ENCODE results near the gene EXOSC10. TPM values are rescaled to one million over a fixed set of nuclear protein-coding genes. Genes with fewer than 3 reads are reported as not detected.
A peak's percentile ranks its signal among the peaks of the same experiment; 100 is the strongest.

EXOSC10 gene
- total and polyA plus RNA-seq, 2 of the 13 experiments (the other 11 are each of a cell fraction or from before 2014, with no cell fraction given) = 48.4 to 67.6 TPM

- intact Hi-C loops (cut with micrococcal nuclease; ENCODE audit: unreplicated experiment) = no loop called here
Observed at GRCh38 chr1:11030865-11031264, 68.8 kb downstream of the EXOSC10 start.

GRCh38 chr1:11028018-11028417 is 71.7 kb downstream of the EXOSC10 start:
- no peaks in the 10 kb centered on the region for H3K9me3 ChIP-seq (ENCODE audit: low read length)
- H2AFZ ChIP-seq (ENCODE audit: low read length) = no peak overlapping the region
- H3K4me3 ChIP-seq (replicated peaks in 1 of 3; ENCODE audit: insufficient read depth in 1 of 3, low read depth in 2 of 3, low read length in 3 of 3) = no peak overlapping the region
- no peak for TF ChIP-seq ERF (CRISPR knock-in tag; IDR thresholded peaks at IDR 0.05)
- TF ChIP-seq RBM22 (optimal IDR thresholded peaks at IDR 0.05; ENCODE audit: low read length) = peak; percentile 58
- H3K27me3 ChIP-seq (ENCODE audit: control insufficient read depth in 1 of 2, insufficient read depth in 2 of 2, low read length in 2 of 2) = no peaks in the 10 kb centered on the region
- H3K79me2 ChIP-seq (ENCODE audit: insufficient read depth, low read length) = no peaks in the 10 kb centered on the region
- no peaks in the 10 kb centered on the region; the same call in 1 of the 2 replicates for H4K20me1 ChIP-seq (ENCODE audit: insufficient read depth, low read length)
- in situ Hi-C loops (cut with HindIII; ENCODE audit: extremely low pct_ligation_motif_present, low pct_unique_long_range_greater_than_20kb) (loop anchor here (25.0 kb wide), 1 partner anchor 609 kb away; no protein-coding TSS in a partner anchor), intact Hi-C loops (cut with micrococcal nuclease; ENCODE audit: unreplicated experiment) (no loop called here)
- H3K36me3 ChIP-seq (replicated peaks in 1 of 2; ENCODE audit: control insufficient read depth in 1 of 2, insufficient read depth in 2 of 2, low read length in 2 of 2) = peaks cover 4 to 32% of the 10 kb centered on the region in 2 experiments; a peak in 4 of 5 replicates
- ChIA-PET POLR2A (no interaction called here), CTCF (ENCODE audit: low intra/inter-chr PET ratio, low total read pairs) (no interaction called here)
- no peaks in the 10 kb centered on the region for H3K4me1 ChIP-seq (ENCODE audit: insufficient read depth, low read length)
- no peak for DNase-seq (ENCODE audit: low spot score)
- no peak overlapping the region for H3K27ac ChIP-seq (ENCODE audit: extremely low read length, insufficient read depth, low read length)
- no peak overlapping the region for H3K4me2 ChIP-seq (ENCODE audit: low read depth, low read length)
- no peak for ATAC-seq
- WGBS (ENCODE audit: low lambda C conversion rate) = 95% methylated on average over 3 of the region's 3 CpGs
- H3K9ac ChIP-seq (ENCODE audit: insufficient read depth, low read depth, low read length) = no peak overlapping the region
- no TSS peak for BruUV-seq (replicated peaks)
- FAIRE-seq = no peak

More at GRCh38 chr1:11030865-11031264, 68.8 kb downstream of the EXOSC10 start:
- no peak for TF ChIP-seq KLF11 (CRISPR knock-in tag; IDR thresholded peaks at IDR 0.05)
- peak; percentile 81 for TF ChIP-seq RBM22 (optimal IDR thresholded peaks at IDR 0.05; ENCODE audit: low read length)
- peak; percentile 57 for TF ChIP-seq POLR2AphosphoS2 (IDR thresholded peaks at IDR 0.05; ENCODE audit: low read depth, low read length)
- no peak for TF ChIP-seq ZBTB21 (CRISPR knock-in tag; IDR thresholded peaks at IDR 0.05)
- peak; percentile 37; the same call in 1 of the 2 replicates for TF ChIP-seq POLR2AphosphoS5 (IDR thresholded peaks at IDR 0.05; ENCODE audit: low read depth, low read length)
- peak; percentile 19; the same call in 1 of the 2 replicates for TF ChIP-seq KDM2A (CRISPR knock-in tag; IDR thresholded peaks at IDR 0.05; ENCODE audit: borderline replicate concordance, low read depth)
- peak; percentile 49; the same call in 1 of the 2 replicates for TF ChIP-seq PAF1 (CRISPR knock-in tag; IDR thresholded peaks at IDR 0.05)
- no peak overlapping the region for H3K4me2 ChIP-seq (ENCODE audit: low read depth, low read length)
- in situ Hi-C loops (cut with HindIII; ENCODE audit: extremely low pct_ligation_motif_present, low pct_unique_long_range_greater_than_20kb) = loop anchor here (25.0 kb wide), 1 partner anchor 606 kb away; no protein-coding TSS in a partner anchor
- 96% methylated on average over 9 of the region's 9 CpGs for WGBS (ENCODE audit: low lambda C conversion rate)
- no peak; the same call in 2 of the 3 replicates for ATAC-seq
- H3K9me3 ChIP-seq (ENCODE audit: low read length) = no peaks in the 10 kb centered on the region
- no peak for FAIRE-seq
- H3K79me2 ChIP-seq (ENCODE audit: insufficient read depth, low read length) = no peaks in the 10 kb centered on the region
- ChIA-PET POLR2A (interaction anchor here (1.2 kb wide), 1 partner anchor 9 kb away, joined by 3 read pairs; no protein-coding TSS in a partner anchor), CTCF (ENCODE audit: low intra/inter-chr PET ratio, low total read pairs) (no interaction called here)
- no peak overlapping the region for H3K9ac ChIP-seq (ENCODE audit: insufficient read depth, low read depth, low read length)
- no peaks in the 10 kb centered on the region for H4K20me1 ChIP-seq (ENCODE audit: insufficient read depth, low read length)
- H2AFZ ChIP-seq (ENCODE audit: low read length) = no peak overlapping the region
- H3K4me1 ChIP-seq (ENCODE audit: insufficient read depth, low read length) = no peaks in the 10 kb centered on the region
- H3K4me3 ChIP-seq (replicated peaks in 1 of 3; ENCODE audit: insufficient read depth in 1 of 3, low read depth in 2 of 3, low read length in 3 of 3) = no peak overlapping the region
- no peaks in the 10 kb centered on the region for H3K27me3 ChIP-seq (ENCODE audit: control insufficient read depth in 1 of 2, insufficient read depth in 2 of 2, low read length in 2 of 2)
- peaks cover 0 to 8% of the 10 kb centered on the region in 2 experiments; a peak in 1 of 5 replicates for H3K36me3 ChIP-seq (replicated peaks in 1 of 2; ENCODE audit: control insufficient read depth in 1 of 2, insufficient read depth in 2 of 2, low read length in 2 of 2)
- H3K27ac ChIP-seq (ENCODE audit: extremely low read length, insufficient read depth, low read length) = no peak overlapping the region
- DNase-seq (ENCODE audit: low spot score) = no peak
- BruUV-seq (replicated peaks) = no TSS peak

Data from HepG2 (cell line).